Stomach (tissue), 9 donors: ENCODE results near the gene SPAG17. TPM values are rescaled to one million over a fixed set of nuclear protein-coding genes. Genes with fewer than 3 reads are reported as not detected.

Experiments
- DNase-seq, 2 donors: peaks; one replicate each; pipeline versions ENCODE4 v3.0.0 to v3.0.0-alpha.2; 2013 to 2019
- H3K27ac ChIP-seq, 5 donors: fragments of 200-600 bp in 4 of 5; sonication (generic) in 4 of 5; one replicate each; pipeline ENCODE4 v1.5.1; 2013 to 2019; ENCODE audit warnings: mild to moderate bottlenecking in 1 of 5, moderate library complexity in 1 of 5
- H3K27me3 ChIP-seq, 3 donors: fragments of 200-600 bp; sonication (generic); one replicate each; pipeline ENCODE4 v1.5.1; 2017 to 2019; ENCODE audit warnings: mixed run types in 1 of 3
- H3K36me3 ChIP-seq, 4 donors: fragments of 200-600 bp; sonication (generic); 1 replicate in 3 of 4; 2 replicates in 1 of 4; pipeline ENCODE4 v1.5.1; 2016 to 2019
- H3K4me1 ChIP-seq, 4 donors: fragments of 200-600 bp; sonication (generic); one replicate each; pipeline ENCODE4 v1.5.1; 2016 to 2019
- H3K4me3 ChIP-seq, 4 donors: fragments of 200-600 bp; sonication (generic) in 3 of 4; one replicate each; pipeline ENCODE4 v1.5.1; 2016 to 2019; ENCODE audit warnings: mild to moderate bottlenecking in 1 of 4
- H3K9me3 ChIP-seq, 4 donors: fragments of 200-600 bp; sonication (generic); one replicate each; pipeline ENCODE4 v1.5.1; 2016 to 2019
- EP300 ChIP-seq: sonication (generic); formaldehyde crosslinking; IDR thresholded peaks from one replicate; pipeline ENCODE4 v1.6.1; 2017; ENCODE audit warnings: antibody characterized with exemption
- POLR2A ChIP-seq, 4 donors: fragments of 450-650 bp; IDR thresholded peaks; one replicate each; pipeline ENCODE4 v1.6.1; 2016; ENCODE audit warnings: antibody characterized with exemption in 4 of 4, control low read depth in 2 of 4, mild to moderate bottlenecking in 1 of 4, moderate library complexity in 1 of 4
- POLR2AphosphoS5 ChIP-seq, 3 donors: sonication (generic); formaldehyde crosslinking; IDR thresholded peaks; one replicate each; pipeline ENCODE4 v1.6.1; 2016; ENCODE audit warnings: antibody characterized with exemption in 3 of 3
- WGBS, 5 donors: extraction: QIAGEN DNeasy Blood & Tissue Kit in 3 of 5; methylation state at CpG; one replicate each; pipeline versions ENCODE4 v1.1.5 to v1.1.7; 2013 to 2018; 5-methylcytosine and 5-hydroxymethylcytosine counted together
- intact Hi-C: fragments of 100-400 bp; cut with DNase I; formaldehyde crosslinking; loops from one replicate; pipeline ENCODE4 v1.15.1; 2023; ENCODE audit warnings: low total_unique reads
- polyA plus RNA-seq, 3 donors: library from polyadenylated mRNA; stranded (reverse); fragments of 200-250 nt; gene quantifications; one replicate each; pipeline ENCODE4 v1.2.3, GENCODE V29; 2013
- total RNA-seq, 5 donors: library from RNA; depleted of rRNA; stranded (reverse); fragments of >200 nt; gene quantifications; one replicate each; pipeline versions ENCODE4 v1.1.0 to v1.2.3, GENCODE V29; 2014 to 2016
- TF ChIP-seq, protein P1 (sequence below), 7 experiments: fragments of 450-650 bp in 4 of 7; fragments of 200-600 bp in 3 of 7; sonication (generic) in 3 of 7; IDR thresholded peaks; one replicate each; pipeline ENCODE4 v1.5.1; 2016 to 2019; ENCODE audit warnings: antibody characterized with exemption in 7 of 7, control low read depth in 2 of 7, mild to moderate bottlenecking in 1 of 7
- donor health status: healthy with polysubstance abuse.
- donor health status: Bipolar disorder and iron deficiency.
- donor health status: healthy.

SPAG17 gene
- total and polyA plus RNA-seq, 8 donors: under 0.01 to 8.9 (median 5.0) TPM; not detected in 5

DNA sequence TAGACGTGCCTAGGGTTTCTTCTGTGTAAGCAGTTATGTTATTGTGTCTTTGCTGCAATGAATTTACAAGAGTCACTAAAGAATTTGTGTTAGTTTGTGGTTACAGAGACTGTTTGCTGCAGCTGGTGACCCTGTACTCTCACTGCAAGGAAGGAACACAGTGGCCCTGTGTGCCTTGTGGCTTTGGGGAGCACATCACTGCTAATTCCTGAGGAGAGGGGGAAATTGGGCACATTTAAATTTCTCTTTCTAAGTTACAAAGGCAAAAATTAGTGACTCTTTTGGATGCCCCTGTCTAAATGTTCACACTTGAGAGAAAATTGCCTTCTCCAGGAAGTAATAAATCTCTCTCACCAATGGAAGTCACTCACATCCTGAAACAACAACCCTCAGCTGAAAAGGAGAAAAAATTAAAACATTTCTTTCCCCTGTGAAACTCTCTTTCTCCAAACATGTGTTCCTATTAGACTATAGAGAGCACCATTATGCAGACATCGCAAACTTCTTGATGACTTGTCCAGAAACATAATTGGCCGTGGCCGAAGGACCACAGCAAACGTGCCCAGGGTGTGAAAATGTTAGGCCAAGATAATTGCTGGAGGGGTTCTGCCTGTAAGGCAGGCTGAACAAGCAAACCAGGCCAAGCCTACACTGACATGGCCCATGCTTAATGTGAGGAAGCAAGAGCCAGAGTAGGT lies 32.3 kb upstream of the SPAG17 start:
- WGBS, 5 donors: 46 to 63% (median 54%) methylated on average over 5 of the region's 5 CpGs
- Histone ChIP-seq H3K27me3 (no peaks in the 10 kb centered on the region), H3K4me1 (no peaks in the 10 kb centered on the region), H3K9me3 (peaks cover 0 to under 1% (median 0%) of the 10 kb centered on the region in 4 donors), H3K36me3 (no peaks in the 10 kb centered on the region), H3K4me3 (no peak overlapping the region), H3K27ac (no peak overlapping the region)
- TF ChIP-seq EP300 (no peak), POLR2A (IDR thresholded peaks at IDR 0.05) (no peak), POLR2AphosphoS5 (IDR thresholded peaks at IDR 0.05) (no peak)
- intact Hi-C loops: no loop called here
- DNase-seq: no peak

DNA sequence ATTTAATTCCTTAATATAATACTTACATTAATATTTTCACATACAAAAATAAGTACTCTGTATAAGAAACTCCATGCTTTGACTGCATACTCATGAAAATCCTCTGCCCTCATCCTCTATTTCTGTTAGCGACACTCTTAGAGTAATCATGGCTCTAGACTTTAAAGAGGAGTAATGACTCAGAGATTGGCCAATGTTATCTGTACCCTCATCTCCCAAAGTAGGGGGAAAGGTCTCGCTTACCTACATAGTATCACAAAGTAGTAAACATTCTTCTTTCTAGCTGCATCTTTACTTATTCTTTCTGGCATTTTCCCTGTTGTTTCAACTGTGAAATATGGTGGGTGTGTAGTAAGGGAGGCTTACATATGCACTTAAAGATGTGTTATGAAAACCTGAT lies 29.8 kb upstream of the SPAG17 start:
- H3K4me1 ChIP-seq: no peaks in the 10 kb centered on the region
- TF ChIP-seq EP300 (no peak), POLR2A (IDR thresholded peaks at IDR 0.05) (no peak), POLR2AphosphoS5 (IDR thresholded peaks at IDR 0.05) (no peak)
- TF ChIP-seq, protein P1, sequence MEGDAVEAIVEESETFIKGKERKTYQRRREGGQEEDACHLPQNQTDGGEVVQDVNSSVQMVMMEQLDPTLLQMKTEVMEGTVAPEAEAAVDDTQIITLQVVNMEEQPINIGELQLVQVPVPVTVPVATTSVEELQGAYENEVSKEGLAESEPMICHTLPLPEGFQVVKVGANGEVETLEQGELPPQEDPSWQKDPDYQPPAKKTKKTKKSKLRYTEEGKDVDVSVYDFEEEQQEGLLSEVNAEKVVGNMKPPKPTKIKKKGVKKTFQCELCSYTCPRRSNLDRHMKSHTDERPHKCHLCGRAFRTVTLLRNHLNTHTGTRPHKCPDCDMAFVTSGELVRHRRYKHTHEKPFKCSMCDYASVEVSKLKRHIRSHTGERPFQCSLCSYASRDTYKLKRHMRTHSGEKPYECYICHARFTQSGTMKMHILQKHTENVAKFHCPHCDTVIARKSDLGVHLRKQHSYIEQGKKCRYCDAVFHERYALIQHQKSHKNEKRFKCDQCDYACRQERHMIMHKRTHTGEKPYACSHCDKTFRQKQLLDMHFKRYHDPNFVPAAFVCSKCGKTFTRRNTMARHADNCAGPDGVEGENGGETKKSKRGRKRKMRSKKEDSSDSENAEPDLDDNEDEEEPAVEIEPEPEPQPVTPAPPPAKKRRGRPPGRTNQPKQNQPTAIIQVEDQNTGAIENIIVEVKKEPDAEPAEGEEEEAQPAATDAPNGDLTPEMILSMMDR (IDR thresholded peaks at IDR 0.05): no peak
- H3K36me3 ChIP-seq: no peaks in the 10 kb centered on the region
- H3K9me3 ChIP-seq: peaks cover 0 to 5% (median 0%) of the 10 kb centered on the region in 4 donors
- whole genome bisulfite sequencing, 5 donors: 78 to 93% (median 87%) methylated on average over 2 of the region's 2 CpGs
- DNase-seq: no peak
- no peak overlapping the region for H3K4me3 ChIP-seq
- intact Hi-C loops: no loop called here
- H3K27me3 ChIP-seq: no peaks in the 10 kb centered on the region
- H3K27ac ChIP-seq: no peak overlapping the region

DNA sequence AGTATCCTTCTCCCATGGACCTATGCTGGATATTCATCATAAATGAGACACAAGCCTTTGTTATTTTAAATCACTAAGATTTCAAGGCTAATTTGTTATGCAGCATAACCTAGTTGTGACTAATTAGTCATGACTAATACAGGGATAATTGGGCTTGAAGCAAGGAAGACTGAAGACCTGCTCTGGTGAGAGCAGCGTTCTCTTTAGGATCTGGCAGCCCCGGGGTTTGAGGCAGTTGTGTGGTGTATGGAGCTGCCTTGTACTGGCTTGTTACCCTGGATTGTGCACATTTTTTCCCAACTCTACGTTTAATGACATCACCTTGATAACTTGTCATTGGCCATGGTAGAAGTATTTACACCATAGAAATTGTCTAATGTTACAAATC lies 25.7 kb upstream of the SPAG17 start:
- WGBS, 5 donors: 78 to 88% (median 79%) methylated on average over 3 of the region's 3 CpGs
- Histone ChIP-seq H3K36me3 (no peaks in the 10 kb centered on the region), H3K27ac (no peak overlapping the region), H3K4me3 (no peak overlapping the region), H3K9me3 (peaks cover 0 to 5% (median 0%) of the 10 kb centered on the region in 4 donors), H3K27me3 (no peaks in the 10 kb centered on the region), H3K4me1 (no peaks in the 10 kb centered on the region)
- no peak for DNase-seq
- intact Hi-C loops: no loop called here
- no peak for TF ChIP-seq EP300
- TF ChIP-seq POLR2A (IDR thresholded peaks at IDR 0.05): no peak
- TF ChIP-seq POLR2AphosphoS5 (IDR thresholded peaks at IDR 0.05): no peak
- TF ChIP-seq, protein P1 (IDR thresholded peaks at IDR 0.05): no peak

DNA sequence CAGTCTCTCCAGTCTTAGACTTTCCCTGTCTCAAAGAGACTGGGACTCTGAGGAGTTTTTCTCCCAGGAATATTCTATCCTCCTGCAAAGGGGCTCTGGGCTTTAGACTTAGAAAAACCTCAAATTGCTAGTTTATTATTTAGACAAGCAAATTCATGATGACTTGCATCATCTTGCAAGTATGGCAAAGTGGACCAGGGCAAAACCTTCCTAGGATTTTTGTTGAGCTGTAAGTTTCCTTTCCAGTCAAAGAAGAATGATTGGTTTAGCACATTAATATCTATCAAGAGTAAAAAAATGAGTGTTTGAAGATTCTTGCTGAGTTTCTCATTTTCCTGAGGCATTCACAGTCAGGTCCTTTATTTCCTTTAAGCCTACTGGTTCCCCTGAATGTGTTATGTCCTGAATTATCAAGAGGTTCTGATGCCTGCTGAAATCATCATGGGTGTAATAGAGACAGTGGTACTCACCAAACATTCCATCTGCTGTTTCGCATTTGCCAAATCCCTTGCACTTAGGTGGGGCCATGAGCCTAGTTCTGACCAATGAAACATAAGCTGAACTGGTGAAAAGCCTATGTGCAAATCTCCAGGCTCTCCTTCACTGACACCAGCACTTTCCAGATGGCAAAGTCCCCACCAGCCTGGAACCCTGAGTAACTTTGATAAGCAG lies 25.2 kb upstream of the SPAG17 start:
- DNase-seq: no peak
- Histone ChIP-seq H3K36me3 (no peaks in the 10 kb centered on the region), H3K4me1 (no peaks in the 10 kb centered on the region), H3K27me3 (no peaks in the 10 kb centered on the region), H3K27ac (no peak overlapping the region), H3K4me3 (no peak overlapping the region), H3K9me3 (peaks cover 0 to 5% (median 0%) of the 10 kb centered on the region in 4 donors)
- WGBS, 5 donors: 85 to 100% (median 92%) methylated on average over 1 of the region's 1 CpG
- TF ChIP-seq EP300: no peak
- TF ChIP-seq POLR2AphosphoS5 (IDR thresholded peaks at IDR 0.05): no peak
- TF ChIP-seq, protein P1 (IDR thresholded peaks at IDR 0.05): no peak
- TF ChIP-seq POLR2A (IDR thresholded peaks at IDR 0.05): no peak
- intact Hi-C loops: no loop called here
